ENCODE measurements around the gene ITPKC.

GRCh38 chr19:40681039-40681438, 35.9 kb upstream of the ITPKC start:
- TF ChIP-seq CTCF (IDR thresholded peaks at IDR 0.05) (no peak), EZH2 (IDR thresholded peaks at IDR 0.05) (no peak), EZH2phosphoT487 (IDR thresholded peaks at IDR 0.05) (no peak)

All from neural progenitor cell (in vitro differentiated cells).